HT1080 (cell line): ENCODE measurements around the gene NQO2. TPM values are rescaled to one million over a fixed set of nuclear protein-coding genes. Genes with fewer than 3 reads are reported as not detected.
"Not testable (repeated sequence)": the region's sequence is repeated elsewhere in the genome, so short reads cannot be mapped to it uniquely, and the experiment has no call there.

Source experiments
- DNase-seq: peaks from one replicate; pipeline ENCODE4 v3.0.0-alpha.2; 2015; ENCODE audit warnings: low read depth
- total RNA-seq: library from RNA; depleted of rRNA; stranded (reverse); fragments of >200 nt; shearing (Covaris generic); gene quantifications from 2 replicates; pipeline ENCODE4 v1.2.3, GENCODE V29; 2014

NQO2 gene
- total RNA-seq, 1 experiment from 2014 or later, result 12.5 TPM

- DNase-seq, result no peak
Observed at GRCh38 chr6:2969549-2969948, 30.1 kb upstream of the NQO2 start.

DNA sequence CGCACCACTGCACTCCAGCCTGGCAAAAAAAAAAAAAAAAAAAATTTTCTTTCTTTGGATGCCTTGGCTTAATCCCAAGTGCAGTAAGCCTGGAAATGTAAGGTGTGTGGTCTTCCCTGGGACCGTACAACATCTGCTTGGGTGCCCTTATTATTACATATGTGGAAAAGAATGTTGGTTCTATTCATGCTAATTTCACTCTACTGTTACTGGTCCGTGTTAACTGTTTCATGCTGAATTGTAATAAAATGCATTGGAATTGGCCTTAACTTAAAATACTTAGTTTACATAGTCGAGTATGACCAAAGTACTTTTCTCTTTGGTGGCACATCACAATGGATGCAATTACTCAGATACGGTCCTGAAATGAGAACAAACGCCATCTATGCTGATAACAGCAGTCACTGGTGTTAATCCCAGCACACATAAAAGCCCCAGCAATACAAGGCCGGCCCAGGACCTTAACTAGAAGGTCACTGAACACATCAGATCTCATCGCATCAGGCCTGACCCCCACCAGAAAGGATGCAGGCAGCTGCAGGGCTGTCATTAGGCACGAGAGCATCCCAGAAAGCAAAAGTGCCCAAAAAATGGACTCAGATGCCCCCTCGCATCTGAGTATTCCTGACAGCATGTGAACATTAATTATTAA lies 29.5 kb upstream of the NQO2 start:
- no peak for DNase-seq

- peak; percentile 33 for DNase-seq
Observed at GRCh38 chr6:2970753-2971419, 28.8 kb upstream of the NQO2 start.

GRCh38 chr6:2971420-2972218 lies 28.1 kb upstream of the NQO2 start, which contains the start of gene SERPINB6:
SERPINB6 (minus strand) TSS chr6:2971567; CDS start chr6:2959332, 12,235 bp downstream.
- peak; percentile 44 for DNase-seq

- not testable (repeated sequence) for DNase-seq
Observed at GRCh38 chr6:2972219-2972487, 27.5 kb upstream of the NQO2 start.

DNA sequence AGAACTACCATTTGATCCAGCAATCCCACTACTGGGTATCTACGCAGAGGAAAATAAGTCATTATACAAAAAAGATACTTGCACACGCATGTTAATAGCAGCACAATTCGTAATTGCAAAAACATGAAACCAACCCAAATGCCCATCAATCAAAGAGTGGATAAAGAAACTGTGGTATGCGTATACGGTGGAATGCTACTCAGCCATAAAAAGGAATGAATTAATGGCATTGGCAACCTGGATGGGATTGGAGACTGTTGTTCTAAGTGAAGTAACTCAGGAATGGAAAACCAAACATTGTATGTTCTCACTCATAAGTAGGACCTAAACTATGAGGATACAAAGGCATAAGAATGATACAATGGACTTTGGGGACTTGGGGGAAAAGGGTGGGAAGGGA lies 27.0 kb upstream of the NQO2 start:
- not testable (repeated sequence) for DNase-seq

DNA sequence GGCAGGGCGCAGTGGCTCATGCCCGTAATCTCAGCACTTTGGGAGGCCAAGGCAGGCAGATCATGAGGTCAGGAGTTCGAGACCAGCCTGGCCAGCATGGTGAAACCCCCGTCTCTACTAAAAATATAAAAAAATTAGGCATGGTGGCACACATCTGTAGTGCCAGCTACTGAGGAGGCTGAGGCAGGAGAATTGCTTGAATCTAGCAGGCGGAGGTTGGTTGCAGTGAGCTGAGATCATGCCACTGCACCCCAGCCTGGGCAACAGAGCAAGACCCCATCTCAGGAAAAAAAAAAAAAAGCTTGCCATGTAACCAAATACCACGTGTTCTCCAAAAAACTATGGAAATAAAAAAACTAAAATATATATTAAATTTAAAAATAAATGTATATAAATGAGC lies 26.5 kb upstream of the NQO2 start:
- DNase-seq, result not testable (repeated sequence)

DNA sequence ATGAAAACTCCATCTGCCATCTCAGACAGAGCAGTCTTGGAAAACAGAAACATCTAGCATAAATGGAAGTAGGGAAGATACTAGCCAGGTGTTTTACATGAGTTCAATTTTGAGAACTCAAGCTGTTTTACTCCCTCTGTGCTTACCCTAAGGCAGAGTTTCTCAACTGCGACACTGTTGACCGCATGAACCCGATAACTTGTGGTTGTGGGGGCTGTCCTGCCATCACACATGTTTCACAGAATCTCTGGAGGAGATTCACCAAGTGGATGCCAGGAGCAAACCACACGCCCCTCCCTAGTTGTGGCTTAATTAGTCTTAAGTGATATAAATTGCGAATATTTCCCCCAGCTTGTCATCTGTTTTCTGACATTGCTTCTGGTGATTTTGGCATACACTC lies 26.0 kb upstream of the NQO2 start:
- DNase-seq, result no peak

- DNase-seq, result no peak
Observed at GRCh38 chr6:2976060-2976459, 23.6 kb upstream of the NQO2 start.

DNA sequence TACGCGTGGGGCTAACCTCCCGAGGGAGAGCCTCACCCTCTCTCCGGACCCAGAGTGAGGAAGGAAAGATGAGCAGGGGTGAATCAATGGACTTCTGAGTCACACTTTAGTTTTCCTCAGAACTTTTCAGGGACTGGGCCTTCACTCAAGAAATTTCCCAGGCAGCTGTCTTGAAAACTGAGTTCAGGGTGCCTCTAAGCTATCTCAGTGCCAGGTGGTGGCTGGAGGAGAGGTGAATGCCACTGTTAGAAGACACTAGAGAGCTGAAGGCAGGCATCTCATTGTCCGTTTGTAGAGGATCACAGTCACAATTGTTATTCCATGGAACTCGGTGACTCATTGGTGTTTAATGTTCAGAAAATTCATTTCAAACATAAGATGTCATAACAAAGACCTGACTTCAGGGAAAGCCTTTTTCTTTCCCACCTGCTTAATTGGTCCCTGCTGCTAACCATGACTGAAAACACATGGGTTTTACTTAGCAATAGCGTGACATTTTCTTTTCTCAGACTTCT lies 23.1 kb upstream of the NQO2 start:
- peak; percentile 77 for DNase-seq

DNA sequence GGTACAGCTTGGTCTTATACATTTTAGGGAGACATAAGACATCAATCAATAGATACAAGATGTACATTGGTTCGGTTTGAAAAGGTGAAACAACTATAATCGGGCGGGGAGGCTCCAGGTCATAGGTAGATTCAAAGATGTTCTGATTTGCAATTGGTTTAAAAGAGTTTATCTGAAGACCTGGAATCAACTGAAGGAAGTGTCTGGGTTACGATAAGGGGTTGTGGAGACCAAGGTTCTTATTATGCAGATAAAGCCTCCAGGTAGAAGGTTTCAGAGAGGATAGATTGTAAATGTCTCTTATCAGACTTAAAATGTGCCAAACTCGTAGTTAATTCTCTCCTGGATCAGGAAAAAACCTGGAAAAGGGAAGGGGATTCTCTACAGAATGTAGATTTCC lies 22.4 kb upstream of the NQO2 start:
- DNase-seq, result no peak

- no peak for DNase-seq
Observed at GRCh38 chr6:2977799-2978590, 21.7 kb upstream of the NQO2 start.

- DNase-seq, result no peak
Observed at GRCh38 chr6:2978923-2979322, 20.8 kb upstream of the NQO2 start.

- DNase-seq, result no peak
Observed at GRCh38 chr6:2979819-2980464, 19.8 kb upstream of the NQO2 start.

GRCh38 chr6:2980465-2980855 lies 19.2 kb upstream of the NQO2 start:
- DNase-seq, result no peak

DNA sequence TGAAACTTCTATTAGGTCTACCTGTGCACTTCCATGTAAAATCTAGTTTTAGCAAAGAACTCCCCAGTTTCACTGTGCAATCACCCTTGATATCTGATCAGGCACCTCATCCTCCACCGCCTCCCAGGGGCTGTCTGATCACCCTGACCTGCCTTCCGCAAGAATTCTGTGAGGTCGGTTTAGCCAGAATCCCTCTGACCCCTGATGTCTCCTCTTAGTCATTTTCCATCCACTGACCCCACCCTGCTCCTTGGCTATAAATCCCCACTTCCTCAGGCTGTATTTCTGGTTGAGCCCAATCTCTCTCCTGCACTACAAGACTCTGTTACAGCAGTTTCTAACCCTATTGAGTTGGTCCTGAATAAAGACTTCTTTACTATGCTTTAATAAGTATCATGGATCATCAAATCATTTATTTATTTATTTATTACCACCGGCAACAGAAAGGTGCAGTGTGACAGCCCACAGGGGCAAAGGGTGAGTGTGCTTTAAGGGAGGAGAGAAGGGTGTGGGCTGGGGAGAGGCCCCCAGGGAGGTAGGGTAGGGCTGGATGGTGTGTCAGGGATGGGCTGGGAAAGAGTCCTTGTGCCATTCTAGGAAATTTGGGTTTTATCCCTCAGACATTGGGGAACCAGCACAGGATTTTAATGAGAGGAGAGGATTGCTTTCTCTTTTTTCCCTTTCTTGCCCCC lies 17.1 kb upstream of the NQO2 start:
- no peak for DNase-seq

GRCh38 chr6:2984738-2985406 lies 14.8 kb upstream of the NQO2 start:
- no peak for DNase-seq

- DNase-seq, result peak; percentile 65
Observed at GRCh38 chr6:2986722-2987221, 12.9 kb upstream of the NQO2 start.

GRCh38 chr6:2988094-2988425 lies 11.6 kb upstream of the NQO2 start:
- no peak for DNase-seq
